Activated naive CD4-positive, alpha-beta T cell treated with anti-CD3 and anti-CD28 coated beads, Interleukin-2, amount 50 U/mL, for 16 hours (primary cell): ENCODE results near the gene FCHO2.

ENCODE experiments used
- DNase-seq: peaks from one replicate; pipeline ENCODE4 v3.0.0-alpha.2; 2020

Gene FCHO2

DNA sequence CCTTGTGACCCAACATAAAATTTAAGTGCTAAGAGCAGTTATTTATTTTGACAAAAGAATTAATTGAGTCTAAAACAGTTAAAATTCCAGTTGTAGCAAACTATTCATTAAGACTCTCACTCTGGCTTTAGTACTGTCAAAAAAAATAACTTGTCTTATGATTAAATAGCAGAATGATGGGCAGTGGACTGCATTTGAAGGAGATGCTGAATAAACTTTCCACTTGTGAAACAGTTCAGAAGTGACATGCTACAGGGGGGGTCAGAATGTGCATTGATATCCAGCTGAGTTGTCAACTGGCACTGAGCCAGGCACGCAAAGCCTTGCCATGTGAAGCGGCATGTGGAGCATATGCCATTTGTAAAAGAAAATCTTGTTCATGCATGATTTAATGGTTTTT, 76.0 kb downstream of the FCHO2 start:
- no peak for DNase-seq

DNA sequence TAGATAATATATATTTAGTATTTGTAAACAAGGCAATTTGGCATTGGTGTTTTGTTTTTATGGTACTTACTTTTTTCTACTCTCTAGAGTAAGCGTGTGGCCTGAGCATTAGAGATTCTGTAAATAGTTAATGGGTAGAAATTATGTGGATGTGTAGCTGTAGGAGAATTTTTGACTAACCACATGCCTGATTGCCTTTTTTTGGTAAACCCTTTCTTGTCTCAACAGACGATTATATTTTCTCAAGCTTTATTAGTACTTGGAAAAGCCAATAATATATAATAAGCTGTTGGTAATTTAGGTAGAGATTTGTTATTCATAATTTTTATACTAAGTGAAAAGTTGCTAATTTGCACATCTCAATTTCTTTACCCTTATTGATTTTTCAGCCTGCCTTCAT, 76.8 kb downstream of the FCHO2 start:
- DNase-seq, result no peak

DNA sequence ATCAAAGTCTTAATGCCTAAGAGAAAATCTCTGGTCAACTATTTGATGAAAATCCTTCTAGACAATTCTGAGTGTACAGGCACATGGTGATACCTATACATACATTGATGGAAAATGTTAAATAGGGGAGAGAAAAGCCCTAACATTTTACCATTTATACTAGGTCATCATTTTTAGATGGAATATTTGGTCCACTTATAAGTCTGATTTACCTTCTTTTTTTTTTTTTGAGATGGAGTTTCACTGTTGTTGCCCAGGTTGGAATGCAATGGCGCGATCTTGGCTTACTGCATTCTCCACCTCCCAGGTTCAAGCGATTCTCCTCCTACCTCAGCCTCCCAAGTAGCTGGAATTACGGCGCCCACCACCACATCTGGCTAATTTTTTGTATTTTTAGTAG, 81.7 kb downstream of the FCHO2 start:
- DNase-seq, result no peak

DNA sequence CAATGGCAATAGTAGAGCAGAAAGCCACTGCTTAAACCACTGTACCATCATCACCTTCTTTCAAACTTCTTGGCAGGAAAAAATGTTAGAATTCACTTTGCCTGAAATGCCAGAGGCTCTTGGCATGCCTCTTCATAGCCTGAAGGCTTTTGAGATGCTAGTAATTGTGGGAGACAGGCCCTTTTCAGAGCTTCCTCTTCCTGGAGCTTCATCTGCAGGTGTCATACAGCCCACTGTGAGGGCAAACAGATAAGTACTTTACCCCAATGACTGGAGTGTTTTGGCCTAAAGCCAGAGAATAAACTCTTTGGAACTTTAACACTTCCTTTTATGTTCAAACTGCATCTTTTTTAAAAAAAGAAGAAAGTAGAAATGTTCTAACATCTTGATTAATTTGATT, 83.2 kb downstream of the FCHO2 start:
- DNase-seq, result no peak

DNA sequence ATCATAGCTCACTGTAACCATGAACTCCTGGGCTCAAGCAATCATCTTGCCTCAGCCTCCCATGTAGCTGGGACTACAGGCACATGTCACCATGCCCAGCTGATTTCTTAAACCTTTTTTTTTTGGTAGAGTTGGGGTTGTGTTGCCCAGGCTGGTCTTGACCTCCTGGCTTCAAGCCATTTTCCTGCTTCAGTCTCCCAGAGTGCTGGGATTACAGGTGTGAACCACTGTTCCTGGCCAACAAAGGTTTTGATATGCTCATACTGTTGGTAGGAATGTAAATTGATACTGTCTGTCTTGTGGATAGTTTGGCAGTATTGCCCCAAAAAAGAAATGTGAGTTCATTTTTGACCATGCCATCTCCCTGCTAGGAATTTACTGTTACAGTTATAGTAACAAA, 87.2 kb downstream of the FCHO2 start:
- DNase-seq, result no peak

DNA sequence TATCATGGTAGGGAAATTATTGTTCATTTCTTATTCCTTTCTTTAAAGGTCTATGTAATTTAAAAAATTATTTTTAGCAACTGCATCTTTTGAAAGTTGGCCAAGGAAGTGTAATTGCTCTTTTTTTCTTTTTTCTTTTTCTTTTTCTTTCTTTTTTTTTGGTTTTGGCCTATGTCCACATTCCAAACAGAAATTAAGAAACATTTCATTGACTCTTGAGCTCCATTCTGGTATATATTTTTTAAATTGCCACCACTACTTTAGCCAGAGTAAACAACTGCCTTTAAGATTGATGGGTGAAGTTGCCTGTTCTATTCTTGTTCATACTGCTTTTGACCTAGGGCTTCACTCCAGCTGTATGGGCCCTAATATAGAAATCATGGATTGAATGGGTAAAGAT, 88.7 kb downstream of the FCHO2 start:
- DNase-seq, result no peak

DNA sequence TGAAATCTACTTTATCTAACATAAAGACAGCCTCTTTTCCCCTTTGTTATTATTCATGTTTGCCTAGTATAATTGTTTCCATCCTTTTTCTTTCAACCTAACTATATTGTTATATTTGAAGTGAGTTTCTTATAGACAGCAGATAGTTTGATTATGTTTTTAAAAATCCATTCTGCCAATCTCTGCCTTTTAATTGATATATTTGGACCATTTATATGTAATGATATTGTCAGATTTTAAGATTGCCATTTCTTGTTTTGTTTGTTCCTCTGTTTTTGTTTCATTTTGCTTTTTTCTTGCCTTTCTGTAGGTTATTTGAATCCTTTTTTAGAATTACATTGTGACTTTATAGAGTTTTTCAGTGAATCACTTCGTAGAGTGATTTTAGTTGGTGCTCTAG, 89.8 kb downstream of the FCHO2 start:
- no peak for DNase-seq

DNA sequence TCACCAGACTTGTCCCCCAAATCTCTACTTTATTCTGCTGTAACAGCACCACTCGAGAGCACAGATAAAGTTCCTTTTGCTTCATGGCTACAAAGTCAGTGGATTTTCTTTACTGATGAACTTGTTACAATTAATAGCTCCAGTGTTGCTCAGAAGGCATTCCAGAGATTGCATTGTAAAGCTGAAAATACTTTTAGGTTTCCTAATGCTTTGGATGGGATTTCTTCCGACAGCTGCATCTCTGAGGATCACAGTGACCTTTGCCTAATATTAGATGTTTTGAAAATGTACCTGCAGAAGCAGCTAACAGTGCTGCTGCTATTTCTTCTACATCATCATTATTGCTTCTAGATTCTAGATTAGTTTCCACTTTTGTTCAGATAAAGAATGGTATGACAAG, 105.8 kb downstream of the FCHO2 start:
- DNase-seq, result no peak

DNA sequence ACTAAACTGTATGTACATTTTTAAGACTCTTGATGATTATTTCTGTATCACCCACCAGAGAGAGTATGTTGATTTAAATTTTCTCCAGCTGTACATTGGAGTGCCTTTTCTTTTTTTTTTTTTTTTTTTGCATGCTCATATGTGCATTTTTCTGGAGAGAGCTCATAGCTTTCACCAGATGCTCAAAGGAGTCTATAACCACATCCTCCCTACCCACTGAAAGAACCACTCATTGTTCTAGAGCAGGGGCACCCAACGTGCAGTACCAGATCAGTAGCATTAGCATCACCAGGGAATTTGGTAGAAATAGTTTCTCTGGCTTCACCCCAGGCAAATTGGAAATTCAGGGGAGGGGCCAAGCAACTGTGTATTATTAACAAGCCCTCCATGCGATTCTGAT, 110.6 kb downstream of the FCHO2 start:
- no peak for DNase-seq

DNA sequence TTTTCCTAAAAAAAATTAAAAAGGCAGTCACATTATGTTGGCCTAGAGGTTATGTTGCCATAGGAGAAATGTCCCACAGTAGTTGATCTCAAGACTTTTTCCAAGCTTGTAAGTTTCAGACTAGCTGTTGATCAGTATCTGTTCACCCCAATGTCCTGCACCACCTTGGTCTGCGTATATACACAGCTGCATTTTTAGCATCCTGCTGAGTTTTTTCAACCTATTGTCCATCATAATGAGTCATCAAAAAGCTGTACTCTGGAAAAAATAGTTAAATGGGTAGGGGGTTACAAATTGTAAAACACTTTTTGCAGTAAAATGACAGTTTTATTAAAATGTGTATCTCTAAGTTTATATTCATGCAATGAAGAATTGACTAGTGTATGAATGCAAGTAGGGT, 111.4 kb downstream of the FCHO2 start:
- DNase-seq, result no peak

DNA sequence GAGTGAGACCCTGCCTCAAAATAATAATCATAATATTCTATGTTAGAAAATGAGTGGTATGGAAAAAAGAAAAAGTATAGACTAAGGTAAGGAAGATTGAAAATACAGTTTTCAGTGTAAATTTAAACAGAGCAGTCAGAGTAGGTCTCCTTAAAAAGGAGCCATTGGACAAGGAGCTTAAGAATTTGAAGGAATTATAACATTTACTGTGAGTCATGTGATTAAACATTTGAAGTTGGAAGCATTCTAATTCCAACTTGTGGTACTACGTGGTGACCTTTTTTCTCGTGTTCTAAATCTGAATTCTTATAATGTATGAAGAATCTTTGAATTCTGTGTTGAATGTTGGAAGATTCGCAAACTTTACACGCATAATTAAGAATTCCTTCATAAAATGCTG, 125.3 kb downstream of the FCHO2 start:
- DNase-seq, result no peak

DNA sequence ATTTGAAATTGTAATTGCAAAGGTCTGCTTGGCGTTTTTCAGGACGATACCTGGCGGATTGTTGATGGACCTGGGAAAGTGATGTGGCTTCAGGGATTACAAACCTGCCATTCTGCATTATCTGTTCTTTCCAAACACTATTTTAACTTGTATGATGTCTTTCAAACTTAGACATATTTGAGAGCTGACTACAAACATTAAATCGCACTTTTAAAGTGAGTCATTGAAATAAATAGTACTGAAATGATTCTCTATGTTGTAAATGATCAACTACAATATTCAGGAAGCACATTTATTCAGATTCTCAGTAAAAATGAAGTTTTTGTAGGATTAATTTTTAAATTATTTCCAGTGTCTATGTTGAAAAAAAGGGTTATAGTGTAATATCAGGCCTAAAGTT, 132.2 kb downstream of the FCHO2 start:
- DNase-seq, result no peak

DNA sequence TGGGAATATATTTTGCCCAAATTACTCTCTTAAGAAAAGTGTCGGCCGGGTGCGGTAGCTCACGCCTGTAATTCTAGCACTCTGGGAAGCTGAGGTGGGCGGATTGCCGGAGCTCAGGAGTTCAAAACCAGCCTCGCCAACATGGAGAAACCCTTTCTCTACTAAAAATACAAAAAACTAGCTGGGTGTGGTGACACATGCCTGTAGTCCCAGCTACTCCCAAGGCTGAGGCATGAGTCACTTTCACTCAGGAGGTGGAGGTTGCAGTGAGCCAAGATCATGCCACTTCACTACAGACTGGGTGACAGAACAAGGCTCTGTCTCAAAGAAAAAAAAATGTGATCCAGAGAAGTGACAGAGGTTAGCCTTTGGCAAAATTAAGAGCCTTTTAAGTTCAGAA, 138.1 kb downstream of the FCHO2 start:
- DNase-seq, result no peak

DNA sequence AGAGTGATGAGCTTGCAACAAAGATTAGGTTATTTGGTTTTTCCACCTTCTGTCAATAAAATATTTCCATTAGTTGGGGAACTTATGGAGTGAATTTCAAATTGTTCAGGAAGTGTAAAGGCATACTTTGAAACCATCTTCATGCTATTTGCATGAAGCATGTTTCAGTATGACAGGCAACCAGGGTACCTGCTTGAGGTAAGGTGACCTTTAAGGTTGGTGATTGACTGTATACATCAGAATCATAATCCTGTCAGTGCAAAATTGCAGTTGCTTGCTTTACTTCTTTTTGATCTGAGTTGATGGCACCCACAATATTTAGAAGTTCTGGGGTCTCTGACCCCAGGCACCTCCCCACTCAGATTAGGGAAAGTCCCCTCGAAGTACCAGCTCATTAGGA, 138.6 kb downstream of the FCHO2 start:
- no peak for DNase-seq

DNA sequence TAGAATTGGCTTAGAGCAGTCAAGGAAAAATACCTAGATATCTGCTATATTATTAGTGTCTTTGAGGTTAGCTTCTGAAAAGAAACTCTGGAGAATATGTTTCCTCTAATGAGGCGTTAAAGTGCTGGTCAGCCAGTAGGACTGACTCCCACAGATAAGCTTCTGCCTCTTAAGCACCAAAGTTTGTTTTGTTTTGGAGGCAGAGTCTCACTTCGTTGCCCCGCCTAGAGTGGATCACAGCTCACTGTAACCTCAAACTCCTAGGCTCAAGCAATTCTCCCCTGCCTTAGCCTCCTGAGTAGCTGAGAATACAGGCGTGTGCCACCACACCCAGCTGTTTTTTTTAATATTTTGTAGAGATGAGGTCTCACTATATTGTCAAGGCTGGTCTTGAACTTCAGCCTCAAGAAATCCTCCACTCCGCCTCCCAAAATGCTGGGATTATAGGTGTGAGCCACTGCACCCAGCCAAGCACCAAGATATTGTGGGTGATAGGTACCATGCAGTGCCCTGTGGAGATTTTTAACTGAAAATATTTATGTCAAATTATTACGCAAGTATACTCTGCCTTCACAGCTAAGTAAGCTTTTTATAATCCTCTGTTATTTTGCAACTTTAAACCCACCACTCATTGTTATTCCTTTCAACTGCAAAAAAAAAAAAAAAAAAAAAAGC, 139.9 kb downstream of the FCHO2 start:
- DNase-seq, result no peak

DNA sequence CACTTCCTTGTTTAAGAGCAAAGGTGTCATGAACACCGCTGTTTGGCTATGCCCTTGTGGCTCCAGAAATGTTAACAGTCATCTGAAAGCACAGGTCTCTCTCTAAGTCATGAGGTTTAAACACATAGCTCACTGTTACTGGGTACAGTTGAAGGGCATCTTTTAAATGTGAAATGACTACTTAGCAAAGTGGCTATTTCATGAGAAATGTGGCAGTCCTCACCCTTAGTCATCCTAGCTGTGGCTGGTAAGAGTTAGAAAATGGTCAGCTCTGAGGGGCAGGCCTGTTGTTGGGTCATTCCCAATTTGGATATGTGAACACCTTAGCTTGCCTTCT, 140.4 kb downstream of the FCHO2 start:
- no peak for DNase-seq

DNA sequence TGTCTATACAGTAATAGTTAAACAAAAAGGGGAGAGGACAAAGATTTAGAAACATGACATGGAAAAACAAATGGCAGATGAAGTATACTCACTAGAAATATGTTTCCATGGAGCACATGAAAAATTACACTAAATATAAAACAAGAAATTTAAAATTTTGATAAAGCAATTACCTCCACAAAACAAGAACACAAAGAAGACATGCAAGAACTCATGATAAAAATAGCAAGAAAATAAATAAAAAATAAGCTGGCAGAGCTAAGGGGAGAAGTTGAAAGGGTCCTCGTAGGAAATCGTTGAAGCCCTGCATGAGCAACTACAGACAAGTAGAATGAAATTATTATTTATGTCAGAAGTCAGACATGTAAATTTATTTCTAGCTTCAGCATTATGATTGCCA, 141.9 kb downstream of the FCHO2 start:
- DNase-seq, result no peak

DNA sequence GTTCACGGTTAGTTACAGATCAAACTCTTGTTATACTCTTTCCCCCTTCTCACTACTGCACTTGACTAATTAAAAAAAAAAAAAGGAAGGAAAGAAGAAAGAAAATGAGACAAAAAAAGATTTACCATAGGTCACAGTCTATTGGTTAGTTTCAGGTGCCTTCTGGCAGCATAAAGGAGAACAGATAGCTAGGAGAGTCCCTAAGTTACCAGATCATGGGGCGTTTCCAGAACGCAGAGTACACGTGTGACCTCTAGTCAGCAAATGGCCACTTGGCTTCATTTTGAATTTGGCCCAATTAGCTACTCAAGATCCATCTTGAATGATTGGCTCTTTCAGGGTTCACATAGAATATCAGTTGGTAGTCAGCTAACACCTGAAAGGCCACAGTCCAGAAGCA, 144.3 kb downstream of the FCHO2 start:
- DNase-seq, result no peak

DNA sequence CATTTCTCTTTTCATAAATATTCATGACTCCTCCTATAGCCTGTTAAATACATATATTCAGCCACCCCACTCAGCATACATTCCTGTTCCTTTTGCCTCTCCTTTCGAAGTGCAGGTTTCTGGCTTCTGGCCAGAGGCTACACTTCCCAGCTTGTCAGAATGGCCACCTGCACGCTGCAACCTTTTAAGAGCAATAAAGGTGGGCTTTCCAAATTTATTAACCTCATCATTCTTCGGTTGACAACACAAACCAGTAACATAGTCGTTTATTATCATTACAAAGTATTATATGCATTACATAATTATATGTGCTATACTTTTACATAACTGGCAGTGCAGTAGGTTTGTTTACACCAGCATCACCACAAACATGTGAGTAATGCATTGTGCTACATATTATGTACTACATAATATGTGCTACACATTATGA, 148.0 kb downstream of the FCHO2 start:
- DNase-seq, result no peak

DNA sequence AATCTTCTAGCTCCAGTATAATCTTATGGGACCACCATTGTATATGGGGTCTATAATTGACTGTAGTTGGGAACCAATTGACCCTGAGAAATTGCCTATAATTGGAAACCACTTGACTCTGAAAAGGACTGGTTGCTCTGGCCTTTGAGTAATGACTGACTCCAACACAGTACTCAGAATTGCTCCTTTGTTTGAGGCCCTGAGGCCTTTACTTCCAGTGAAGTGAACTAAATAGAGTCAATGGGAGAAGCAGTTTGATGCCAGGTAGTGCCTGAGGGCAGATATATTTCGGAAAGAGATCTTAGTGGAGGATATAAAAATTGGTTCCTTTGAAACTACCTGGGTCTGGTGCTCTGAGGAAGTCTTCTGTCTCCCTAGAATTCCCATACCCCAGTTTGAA, 148.5 kb downstream of the FCHO2 start:
- no peak for DNase-seq

DNA sequence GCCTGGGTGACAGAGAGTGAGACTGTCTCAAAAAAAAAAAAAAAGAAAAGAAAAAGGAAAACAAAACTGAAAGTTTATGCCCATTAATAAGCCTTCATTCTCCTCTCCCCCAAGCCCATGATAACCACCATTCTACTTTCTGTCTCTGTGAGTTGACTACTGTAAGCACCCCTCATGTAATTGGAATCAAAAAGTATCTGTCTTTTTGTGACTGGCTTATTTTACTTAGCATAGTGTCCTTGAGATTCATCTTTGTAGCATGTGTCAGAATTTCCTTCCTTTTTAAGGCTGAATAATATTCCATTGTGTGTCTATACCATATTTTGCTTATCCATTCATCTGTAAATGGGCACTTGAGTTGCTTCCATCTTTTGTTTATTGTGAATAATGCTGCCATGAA, 150.5 kb downstream of the FCHO2 start:
- no peak for DNase-seq

DNA sequence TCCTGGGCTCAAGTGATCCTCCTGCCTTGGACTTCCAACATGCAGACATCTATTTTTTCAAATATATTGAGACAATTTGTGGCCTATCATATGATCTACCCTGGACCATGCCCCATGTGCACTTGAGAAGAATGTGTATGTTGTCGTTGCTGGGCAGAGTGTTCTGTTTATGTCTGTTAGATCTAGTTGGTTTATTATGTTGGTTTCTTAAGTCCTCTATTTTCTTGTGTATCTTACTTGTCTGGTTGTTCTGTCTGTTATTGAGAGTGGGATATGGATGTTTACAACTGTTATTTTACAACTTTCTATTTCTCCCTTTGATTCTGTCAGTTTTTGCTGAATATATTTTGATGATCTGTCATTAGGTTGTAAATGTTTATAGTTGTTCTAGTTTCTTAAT, 154.3 kb downstream of the FCHO2 start:
- DNase-seq, result no peak

DNA sequence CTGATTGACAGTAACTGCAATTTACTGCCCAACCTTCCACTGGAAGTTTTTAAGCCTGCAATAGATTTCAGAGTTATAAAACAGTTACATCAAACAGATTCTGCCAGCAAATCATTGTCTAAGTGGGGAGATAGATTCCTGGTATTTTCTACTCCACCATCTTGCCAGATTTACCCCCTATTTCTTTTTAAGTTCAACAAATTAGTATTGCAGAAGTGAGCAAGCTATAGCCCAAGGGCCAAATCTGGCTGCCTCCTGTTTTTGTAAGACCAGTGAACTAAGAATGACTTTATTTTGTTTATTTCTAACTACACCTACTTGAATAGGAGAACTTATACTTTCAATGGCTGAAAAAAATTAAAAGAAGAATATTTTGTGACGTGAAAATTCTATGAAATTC, 155.7 kb downstream of the FCHO2 start:
- DNase-seq, result no peak

DNA sequence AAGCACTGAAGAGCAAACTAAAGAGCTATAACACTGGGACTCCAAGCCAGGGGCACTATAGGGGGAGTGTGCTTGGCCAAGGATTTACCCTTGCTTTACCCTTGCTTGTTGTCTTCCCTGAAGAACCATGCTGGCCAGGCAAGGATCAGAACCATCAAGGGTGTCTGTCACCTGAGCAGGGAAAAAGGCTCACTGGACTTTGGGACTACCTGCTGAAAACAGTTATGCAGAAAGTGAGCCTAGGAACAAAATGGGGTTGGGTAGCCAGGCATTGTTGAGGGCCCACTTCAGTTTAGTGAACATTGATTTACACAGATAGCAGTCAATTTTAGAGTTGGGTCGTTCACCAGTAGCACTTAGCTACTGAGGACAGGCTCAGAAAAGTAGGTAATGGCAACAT, 156.5 kb downstream of the FCHO2 start:
- DNase-seq, result no peak

DNA sequence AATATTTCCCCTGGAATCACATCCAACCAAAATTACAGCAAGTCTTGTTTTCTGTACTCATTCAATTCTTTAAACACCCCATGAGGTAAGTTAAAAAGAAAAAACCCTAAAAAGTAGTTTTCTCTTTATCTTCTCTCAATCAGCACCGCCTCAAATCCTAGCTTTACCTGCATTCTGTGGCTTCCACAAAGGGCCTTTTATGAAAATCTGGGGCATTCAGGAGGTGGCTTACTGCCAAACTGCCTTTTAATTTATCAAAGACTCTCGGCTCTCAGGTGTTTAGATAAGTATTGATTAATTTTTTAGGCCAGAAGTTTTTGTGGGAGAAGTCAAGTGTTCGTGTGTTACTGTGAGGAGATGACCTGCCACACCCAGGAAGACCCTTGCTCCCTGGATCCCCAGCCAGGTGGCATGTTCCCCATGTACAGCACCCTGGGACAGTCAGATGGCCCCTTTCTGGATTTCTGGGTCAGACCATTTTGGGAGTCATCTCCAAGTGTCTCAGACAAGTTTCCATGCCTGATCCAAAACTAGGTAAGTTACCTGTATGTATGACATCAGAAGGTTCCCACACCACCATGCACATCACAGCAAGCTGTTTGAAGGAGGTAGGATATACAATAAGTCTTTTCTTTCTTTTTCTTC, 158.3 kb downstream of the FCHO2 start:
- DNase-seq, result no peak
